Uterus (tissue), 4 donors: ENCODE data around the gene BMPR1B. TPM values are rescaled to one million over a fixed set of nuclear protein-coding genes. Genes with fewer than 3 reads are reported as not detected.

ENCODE experiments used
- DNase-seq, 2 donors: peaks; one replicate each; pipeline ENCODE4 v3.0.0-alpha.2; 2019 to 2020
- H3K27ac ChIP-seq, 2 donors: fragments of 200-600 bp; sonication (generic); 1 replicate in 1 of 2; 2 replicates in 1 of 2; pipeline ENCODE4 v1.5.1; 2016 to 2018
- H3K27me3 ChIP-seq, 2 donors: fragments of 200-600 bp; sonication (generic); one replicate each; pipeline ENCODE4 v1.5.1; 2018 to 2019; ENCODE audit warnings: control low read depth in 1 of 2
- H3K36me3 ChIP-seq, 2 donors: fragments of 200-600 bp; sonication (generic); one replicate each; pipeline ENCODE4 v1.5.1; 2019; ENCODE audit warnings: control low read depth in 1 of 2
- H3K4me1 ChIP-seq, 2 donors: fragments of 200-600 bp; sonication (generic); one replicate each; pipeline ENCODE4 v1.5.1; 2018 to 2019; ENCODE audit warnings: control low read depth in 1 of 2
- H3K4me3 ChIP-seq, 2 donors: fragments of 200-600 bp; sonication (generic); 1 replicate in 1 of 2; 2 replicates in 1 of 2; pipeline ENCODE4 v1.5.1; 2018 to 2019; ENCODE audit warnings: mild to moderate bottlenecking in 1 of 2
- H3K9me3 ChIP-seq, 2 donors: fragments of 200-600 bp; sonication (generic); one replicate each; pipeline ENCODE4 v1.5.1; 2019; ENCODE audit warnings: control low read depth in 1 of 2
- CTCF ChIP-seq, 4 experiments: fragments of 200-600 bp in 2 of 4; fragments of 450-650 bp in 2 of 4; sonication (generic) in 2 of 4; IDR thresholded peaks; one replicate each; pipeline ENCODE4 v1.5.1; 2016 to 2019; ENCODE audit warnings: antibody characterized with exemption in 4 of 4, mild to moderate bottlenecking in 2 of 4, moderate library complexity in 1 of 4
- POLR2A ChIP-seq, 2 donors: fragments of 450-650 bp; IDR thresholded peaks; one replicate each; pipeline ENCODE4 v1.6.1; 2016; ENCODE audit warnings: antibody characterized with exemption in 2 of 2, mild to moderate bottlenecking in 1 of 2, moderate library complexity in 1 of 2
- intact Hi-C: fragments of 100-400 bp; cut with DNase I; formaldehyde crosslinking; loops from one replicate; pipeline ENCODE4 v1.15.1; 2023; ENCODE audit warnings: low total_unique reads
- total RNA-seq, 4 donors: library from RNA; depleted of rRNA in 3 of 4; stranded (reverse); fragments of >200 nt in 3 of 4; gene quantifications; one replicate each; pipeline versions ENCODE4 v1.1.0 to v1.2.4, GENCODE V29; 2014 to 2023
- donor health status: DM: yes; HTN: yes; CAD: no.

Gene BMPR1B
- total RNA-seq, 4 donors from 2014 or later: under 0.01 to 13.6 (median 3.3) TPM

DNA sequence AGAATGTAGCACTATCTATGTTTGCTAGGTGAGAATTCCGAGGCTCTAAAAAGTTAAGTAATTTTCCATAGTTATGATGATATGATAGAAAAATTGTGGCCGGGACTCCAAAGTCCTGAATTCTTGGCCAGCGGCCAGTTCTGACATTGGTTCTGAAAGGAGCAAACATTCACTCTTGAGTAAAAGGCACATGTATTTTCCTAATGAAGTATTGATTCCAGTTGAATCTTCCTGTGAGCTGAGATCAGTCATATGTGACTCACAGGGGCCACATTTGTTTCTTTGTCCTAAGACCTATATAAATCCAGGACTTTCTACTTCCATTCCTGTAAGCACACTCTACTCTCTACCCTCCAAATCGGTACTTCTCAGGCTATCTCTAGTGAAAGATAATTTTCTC, 349.9 kb downstream of the BMPR1B start:
- no peak for DNase-seq
- Histone ChIP-seq H3K27ac (no peak overlapping the region), H3K27me3 (no peaks in the 10 kb centered on the region), H3K4me3 (no peak overlapping the region), H3K36me3 (no peaks in the 10 kb centered on the region), H3K4me1 (no peaks in the 10 kb centered on the region), H3K9me3 (no peaks in the 10 kb centered on the region)
- intact Hi-C loops: no loop called here
- TF ChIP-seq CTCF (IDR thresholded peaks at IDR 0.05): no peak
- TF ChIP-seq POLR2A (IDR thresholded peaks at IDR 0.05): no peak

- no peaks in the 10 kb centered on the region for H3K9me3 ChIP-seq
- H3K36me3 ChIP-seq: no peaks in the 10 kb centered on the region
- intact Hi-C loops: no loop called here
- TF ChIP-seq POLR2A (IDR thresholded peaks at IDR 0.05): no peak
- TF ChIP-seq CTCF (IDR thresholded peaks at IDR 0.05): no peak
- no peaks in the 10 kb centered on the region for H3K27me3 ChIP-seq
- H3K4me1 ChIP-seq: no peaks in the 10 kb centered on the region
- no peak overlapping the region for H3K4me3 ChIP-seq
- H3K27ac ChIP-seq: no peak overlapping the region
- no peak for DNase-seq
Observed at GRCh38 chr4:95108883-95109421, 351.2 kb downstream of the BMPR1B start.

- Histone ChIP-seq H3K9me3 (no peaks in the 10 kb centered on the region), H3K4me1 (no peaks in the 10 kb centered on the region), H3K4me3 (no peak overlapping the region), H3K27ac (no peak overlapping the region), H3K27me3 (no peaks in the 10 kb centered on the region), H3K36me3 (no peaks in the 10 kb centered on the region)
- TF ChIP-seq CTCF (IDR thresholded peaks at IDR 0.05) (no peak), POLR2A (IDR thresholded peaks at IDR 0.05) (no peak)
- no peak for DNase-seq
- intact Hi-C loops: no loop called here
Observed at GRCh38 chr4:95114521-95114920, 356.8 kb downstream of the BMPR1B start.

DNA sequence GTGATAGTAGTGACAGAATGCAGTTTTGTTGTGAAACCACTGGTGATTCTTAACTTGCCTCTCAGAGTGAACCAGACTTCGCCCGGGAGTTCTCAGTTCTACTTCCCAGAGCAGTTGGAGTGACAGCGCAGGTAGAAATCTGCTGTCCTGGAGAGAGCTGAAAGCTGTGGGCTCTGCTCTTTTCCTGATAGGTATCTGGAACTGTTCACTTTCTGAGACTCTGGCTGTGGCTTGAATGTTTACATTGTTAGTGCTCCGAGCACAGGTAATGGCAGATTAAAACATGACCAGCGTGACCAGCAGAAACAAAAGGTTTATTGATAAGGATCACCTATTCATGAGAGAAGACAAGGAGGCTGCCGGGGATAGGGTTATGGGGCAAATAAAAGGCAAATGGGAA, 360.7 kb downstream of the BMPR1B start:
- no peaks in the 10 kb centered on the region for H3K4me1 ChIP-seq
- H3K36me3 ChIP-seq: no peaks in the 10 kb centered on the region
- no peaks in the 10 kb centered on the region for H3K9me3 ChIP-seq
- H3K27me3 ChIP-seq: no peaks in the 10 kb centered on the region
- DNase-seq: no peak
- intact Hi-C loops: no loop called here
- H3K4me3 ChIP-seq: no peak overlapping the region
- TF ChIP-seq POLR2A (IDR thresholded peaks at IDR 0.05) (no peak), CTCF (IDR thresholded peaks at IDR 0.05) (no peak)
- no peak overlapping the region for H3K27ac ChIP-seq

DNA sequence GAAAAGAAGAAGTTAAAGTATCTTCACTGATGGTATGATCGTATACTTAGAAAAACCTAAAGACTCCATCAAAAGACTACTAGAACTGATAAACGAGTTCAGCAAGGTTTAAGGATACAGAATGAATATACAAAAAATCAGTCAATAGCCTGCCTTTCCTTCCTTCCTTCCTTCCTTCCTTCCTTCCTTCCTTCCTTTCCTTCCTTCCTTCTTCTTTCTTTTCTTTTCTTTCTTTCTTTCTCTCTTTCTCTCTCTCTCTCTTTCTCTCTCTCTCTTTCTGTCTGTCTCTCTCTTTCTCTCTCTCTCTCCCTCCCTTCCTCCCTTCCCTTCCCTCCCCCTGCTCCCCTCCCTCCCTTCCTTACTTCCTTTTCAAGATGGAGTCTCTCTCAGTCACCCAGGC, 362.7 kb downstream of the BMPR1B start:
- H3K27ac ChIP-seq: no peak overlapping the region
- no peaks in the 10 kb centered on the region for H3K4me1 ChIP-seq
- no peak for DNase-seq
- H3K9me3 ChIP-seq: no peaks in the 10 kb centered on the region
- no peak overlapping the region for H3K4me3 ChIP-seq
- no peak for TF ChIP-seq POLR2A (IDR thresholded peaks at IDR 0.05)
- no peak for TF ChIP-seq CTCF (IDR thresholded peaks at IDR 0.05)
- no peaks in the 10 kb centered on the region for H3K36me3 ChIP-seq
- H3K27me3 ChIP-seq: no peaks in the 10 kb centered on the region
- intact Hi-C loops: no loop called here
